ENCODE data around the gene ACAT1. TPM values are rescaled to one million over a fixed set of nuclear protein-coding genes. Genes with fewer than 3 reads are reported as not detected.

Gene ACAT1
- total RNA-seq, 1 experiment from 2014 or later, result 31.4 TPM

GRCh38 chr11:108121274-108122155 lies at the start of gene ACAT1 (continued):
- TF ChIP-seq NFYB (CRISPR knock-in tag; conservative IDR thresholded peaks at IDR 0.05; ENCODE audit: low read depth) (peak; percentile 82), ATF6 (CRISPR knock-in tag; IDR thresholded peaks at IDR 0.05) (no peak), OVOL2 (CRISPR knock-in tag; IDR thresholded peaks at IDR 0.05; ENCODE audit: borderline replicate concordance) (no peak), ZNF219 (CRISPR knock-in tag; IDR thresholded peaks at IDR 0.05; ENCODE audit: borderline replicate concordance) (no peak), ZBTB43 (CRISPR knock-in tag; IDR thresholded peaks at IDR 0.05) (no peak), SOX15 (CRISPR knock-in tag; IDR thresholded peaks at IDR 0.05) (no peak), CTCF (IDR thresholded peaks at IDR 0.05) (no peak), ZNF317 (CRISPR knock-in tag; IDR thresholded peaks at IDR 0.05; ENCODE audit: borderline replicate concordance, low read depth) (no peak), AFF4 (CRISPR knock-in tag; IDR thresholded peaks at IDR 0.05; ENCODE audit: borderline replicate concordance) (no peak), CBFB (CRISPR knock-in tag; IDR thresholded peaks at IDR 0.05; ENCODE audit: low read depth) (no peak), NR2C2 (CRISPR knock-in tag; IDR thresholded peaks at IDR 0.05) (no peak), ZSCAN18 (CRISPR knock-in tag; IDR thresholded peaks at IDR 0.05) (no peak), MYBL2 (CRISPR knock-in tag; IDR thresholded peaks at IDR 0.05) (peak; percentile 68; the same call in 1 of the 2 replicates), E2F5 (CRISPR knock-in tag; IDR thresholded peaks at IDR 0.05) (no peak), HMGA2 (CRISPR knock-in tag; IDR thresholded peaks at IDR 0.05) (no peak), RELA (CRISPR knock-in tag; IDR thresholded peaks at IDR 0.05; ENCODE audit: borderline replicate concordance) (no peak), ZNF425 (CRISPR knock-in tag; conservative IDR thresholded peaks at IDR 0.05) (no peak), CREB1 (CRISPR knock-in tag; IDR thresholded peaks at IDR 0.05) (0 out of 2 replicates have a peak, but pooled peaks have one; percentile 17), FOXP4 (CRISPR knock-in tag; IDR thresholded peaks at IDR 0.05) (no peak; the same call in 1 of the 2 replicates), FOXP1 (CRISPR knock-in tag; IDR thresholded peaks at IDR 0.05; ENCODE audit: borderline replicate concordance) (peak; percentile 73; the same call in 1 of the 2 replicates), GTF2I (CRISPR knock-in tag; conservative IDR thresholded peaks at IDR 0.05) (no peak), SMAD4 (CRISPR knock-in tag; IDR thresholded peaks at IDR 0.05) (no peak)
